GM12878 (cell line): Measurements from ENCODE around the gene PPP1R1A. TPM values are rescaled to one million over a fixed set of nuclear protein-coding genes. Genes with fewer than 3 reads are reported as not detected.

ENCODE experiments used
- ATAC-seq: fragments of 200-7000 bp; cut with Tn5 transposase; 3 replicates; pipeline ENCODE4 v1.9.1; 2020; ENCODE audit warnings: mild to moderate bottlenecking, moderate library complexity
- BruUV-seq: library from RNA; stranded (reverse); fragments of 400-500 nt; replicated peaks from 2 replicates; lab custom pipeline; 2021; lab: Mats Ljungman, UMichigan
- CTCF ChIA-PET: fragments of 300-600 bp; sonication (Branson Sonifier 250); formaldehyde crosslinking; extraction: SDS; loops from one replicate; lab custom pipeline; 2021; ENCODE audit warnings: inconsistent platforms; lab: Yijun Ruan, JAX
- POLR2A ChIA-PET: fragments of 350-600 bp; formaldehyde crosslinking; extraction: SDS; loops from one replicate; lab custom pipeline; 2021; ENCODE audit warnings: inconsistent platforms; lab: Charles Lee
- RAD21 ChIA-PET: fragments of 300-600 bp; sonication (Branson Sonifier 250); formaldehyde crosslinking; loops from one replicate; lab custom pipeline; 2023; ENCODE audit warnings: antibody characterized with exemption; ENCODE audit not compliant: unreplicated experiment; lab: Charles Lee
- SMC1A ChIA-PET: fragments of 300-600 bp; sonication (Branson Sonifier 250); formaldehyde crosslinking; loops from one replicate; lab custom pipeline; 2023; ENCODE audit not compliant: unreplicated experiment, uncharacterized antibody; lab: Charles Lee
- DNase-seq: peaks from one replicate; pipeline ENCODE4 v3.0.0-alpha.2; 2011; ENCODE audit warnings: low read depth, low spot score
- FAIRE-seq: peaks from 3 replicates; lab custom pipeline; 2011; peaks lifted over from hg19 to GRCh38; lab: Jason Lieb, UNC
- H2AFZ ChIP-seq: 2 replicates; pipeline ENCODE4 v1.6.0; 2011; ENCODE audit warnings: low read depth, low read length, control low read depth; ENCODE audit not compliant: control insufficient read depth
- H3K27ac ChIP-seq: 2 replicates; pipeline ENCODE4 v1.5.1; 2011; ENCODE audit warnings: control low read depth; ENCODE audit not compliant: control insufficient read depth, insufficient read depth
- H3K27me3 ChIP-seq, 2 experiments: replicated peaks in 1 of 2; 2 replicates each; pipeline versions ENCODE4 v1.6.0 to v1.6.1; 2011; ENCODE audit warnings: low read length in 1 of 2; ENCODE audit not compliant: control insufficient read depth in 2 of 2, insufficient read depth in 2 of 2
- H3K36me3 ChIP-seq, 2 experiments: 2 replicates each; pipeline ENCODE4 v1.5.1; 2011; ENCODE audit warnings: low read length in 1 of 2; ENCODE audit not compliant: control insufficient read depth in 2 of 2, insufficient read depth in 2 of 2
- H3K4me1 ChIP-seq: 2 replicates; pipeline ENCODE4 v1.6.1; 2011; ENCODE audit warnings: mild to moderate bottlenecking, low read length, moderate library complexity, mixed read lengths; ENCODE audit not compliant: control insufficient read depth, insufficient read depth
- H3K4me2 ChIP-seq: 2 replicates; pipeline ENCODE4 v1.6.0; 2011; ENCODE audit warnings: control low read depth; ENCODE audit not compliant: control insufficient read depth, insufficient read depth
- H3K4me3 ChIP-seq: fragments of 200-600 bp; sonication (generic); 2 replicates; pipeline ENCODE4 v1.5.1; 2016
- H3K79me2 ChIP-seq: 2 replicates; pipeline ENCODE4 v1.6.0; 2011; ENCODE audit warnings: low read length; ENCODE audit not compliant: control insufficient read depth, insufficient read depth
- H3K9ac ChIP-seq: 2 replicates; pipeline ENCODE4 v1.8.0; 2011; ENCODE audit warnings: low read length, control low read depth, mixed read lengths; ENCODE audit not compliant: control insufficient read depth, insufficient read depth
- H3K9me3 ChIP-seq: replicated peaks from 3 replicates; pipeline ENCODE4 v1.5.1; 2011; ENCODE audit warnings: mild to moderate bottlenecking, low read length; ENCODE audit not compliant: control insufficient read depth, insufficient read depth
- H4K20me1 ChIP-seq: 2 replicates; pipeline ENCODE4 v1.6.0; 2011; ENCODE audit not compliant: control insufficient read depth, insufficient read depth
- BCL3 ChIP-seq: IDR thresholded peaks from 2 replicates; pipeline ENCODE4 v1.6.1; 2011; ENCODE audit warnings: borderline replicate concordance, low read depth, mild to moderate bottlenecking, moderate library complexity, low read length; ENCODE audit not compliant: insufficient read depth, poor library complexity, severe bottlenecking
- EZH2 ChIP-seq: IDR thresholded peaks from 2 replicates; pipeline ENCODE4 v1.6.1; 2012; ENCODE audit warnings: low read depth, mild to moderate bottlenecking, control low read depth, inconsistent platforms, low read length, borderline replicate concordance; ENCODE audit not compliant: control insufficient read depth
- IKZF2 ChIP-seq, 2 experiments: fragments of 450-650 bp; IDR thresholded peaks; 2 replicates each; pipeline ENCODE4 v1.6.1; 2017; ENCODE audit warnings: mild to moderate bottlenecking in 2 of 2, moderate library complexity in 2 of 2
- MYB ChIP-seq: fragments of 150-350 bp; IDR thresholded peaks from 2 replicates; pipeline ENCODE4 v1.6.1; 2014; ENCODE audit warnings: mild to moderate bottlenecking, low read depth, low read length, borderline replicate concordance
- WGBS: methylation state at CpG from one replicate; pipeline ENCODE4 v1.1.6; 2016; ENCODE audit warnings: low lambda C conversion rate; ENCODE audit not compliant: insufficient replicate concordance, insufficient coverage; ENCODE audit errors: missing lambda C conversion rate; 5-methylcytosine and 5-hydroxymethylcytosine counted together
- in situ Hi-C: fragments of 300-500 bp; cut with MboI; formaldehyde crosslinking; loops from 9 replicates; pipeline ENCODE4 v1.14.3; 2018; ENCODE audit warnings: mixed read lengths
- intact Hi-C: fragments of 100-400 bp; cut with micrococcal nuclease; formaldehyde crosslinking; loops from one replicate; pipeline ENCODE4 v1.14.2; 2022; ENCODE audit not compliant: unreplicated experiment
- polyA plus RNA-seq, 11 experiments: library from polyadenylated mRNA; depleted of rRNA in 4 of 11; unstranded in 6 of 11; stranded (reverse) in 5 of 11; fragments of >200 nt; fragmentation: Nextera tagmentation in 4 of 11; fragmentation: Illumina TruSeq in 1 of 11; extraction: Ambion mirVana in 4 of 11; extraction: Trizol in 1 of 11; gene quantifications; 1 replicate in 1 of 11; 2 replicates in 10 of 11; pipeline versions ENCODE4 v1.2.1 to v1.2.3, GENCODE V29; 2011 to 2016; ENCODE audit warnings: inconsistent platforms in 2 of 11, missing spikeins in 2 of 11, low read depth in 1 of 11
- total RNA-seq, 4 experiments: library from RNA; depleted of rRNA in 3 of 4; stranded (reverse); fragments of >200 nt in 3 of 4; fragmentation: Illumina TruSeq in 1 of 4; extraction: Trizol in 1 of 4; gene quantifications; 2 replicates each; pipeline versions ENCODE4 v1.2.1 to v1.2.3, GENCODE V29; 2013 to 2021
- TF ChIP-seq, protein P1 (sequence below): fragments of 450-650 bp; IDR thresholded peaks from 2 replicates; pipeline ENCODE4 v1.6.1; 2018; ENCODE audit warnings: borderline replicate concordance, mild to moderate bottlenecking; ENCODE audit not compliant: partially characterized antibody

Gene PPP1R1A
- total and polyA plus RNA-seq, 10 of the 15 experiments (the other 5 are each of a cell fraction or from before 2014, with no cell fraction given), result 0.03 to 0.08 (median 0.07) TPM; not detected in 7

- H2AFZ ChIP-seq, result no peak overlapping the region
- DNase-seq (no peak), FAIRE-seq (no peak), ATAC-seq (no peak)
- RAD21 ChIA-PET, result no interaction called here
- intact Hi-C loops (loop anchor here (5.0 kb wide), 1 partner anchor 353 kb away; no protein-coding TSS in a partner anchor), in situ Hi-C loops (no loop called here)
- POLR2A ChIA-PET, result interaction anchor here (0.7 kb wide), 1 partner anchor 271 kb away, joined by 5 read pairs; no protein-coding TSS in a partner anchor
- H3K27me3 ChIP-seq, result peaks cover 0 to 1% of the 10 kb centered on the region in 2 experiments; a peak in 2 of 4 replicates
- no peaks in the 10 kb centered on the region for H3K36me3 ChIP-seq
- SMC1A ChIA-PET, result interaction anchor here (1.4 kb wide), 1 partner anchor 97 kb away, joined by 3 read pairs; no protein-coding TSS in a partner anchor
- TF ChIP-seq MYB (no peak), EZH2 (no peak), IKZF2 (IDR thresholded peaks at IDR 0.05) (no peak), BCL3 (no peak)
- TF ChIP-seq, protein P1, sequence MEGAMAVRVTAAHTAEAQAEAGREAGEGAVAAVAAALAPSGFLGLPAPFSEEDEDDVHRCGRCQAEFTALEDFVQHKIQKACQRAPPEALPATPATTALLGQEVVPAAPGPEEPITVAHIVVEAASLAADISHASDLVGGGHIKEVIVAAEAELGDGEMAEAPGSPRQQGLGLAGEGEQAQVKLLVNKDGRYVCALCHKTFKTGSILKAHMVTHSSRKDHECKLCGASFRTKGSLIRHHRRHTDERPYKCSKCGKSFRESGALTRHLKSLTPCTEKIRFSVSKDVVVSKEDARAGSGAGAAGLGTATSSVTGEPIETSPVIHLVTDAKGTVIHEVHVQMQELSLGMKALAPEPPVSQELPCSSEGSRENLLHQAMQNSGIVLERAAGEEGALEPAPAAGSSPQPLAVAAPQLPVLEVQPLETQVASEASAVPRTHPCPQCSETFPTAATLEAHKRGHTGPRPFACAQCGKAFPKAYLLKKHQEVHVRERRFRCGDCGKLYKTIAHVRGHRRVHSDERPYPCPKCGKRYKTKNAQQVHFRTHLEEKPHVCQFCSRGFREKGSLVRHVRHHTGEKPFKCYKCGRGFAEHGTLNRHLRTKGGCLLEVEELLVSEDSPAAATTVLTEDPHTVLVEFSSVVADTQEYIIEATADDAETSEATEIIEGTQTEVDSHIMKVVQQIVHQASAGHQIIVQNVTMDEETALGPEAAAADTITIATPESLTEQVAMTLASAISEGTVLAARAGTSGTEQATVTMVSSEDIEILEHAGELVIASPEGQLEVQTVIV, result no peak
- H3K27ac ChIP-seq, result no peak overlapping the region
- no TSS peak for BruUV-seq
- no peak overlapping the region for H3K4me3 ChIP-seq
- H3K9me3 ChIP-seq, result no peaks in the 10 kb centered on the region
- H3K4me2 ChIP-seq, result no peak overlapping the region
- no peaks in the 10 kb centered on the region for H4K20me1 ChIP-seq
- WGBS, result 50% methylated on average over 4 of the region's 4 CpGs
- no peaks in the 10 kb centered on the region for H3K4me1 ChIP-seq
- H3K79me2 ChIP-seq, result no peaks in the 10 kb centered on the region
- no peak overlapping the region for H3K9ac ChIP-seq
- CTCF ChIA-PET, result interaction anchor here (0.8 to 6.3 kb wide), 7 partner anchors 8 to 468 kb away, joined by 3 to 45 read pairs (median 5); no protein-coding TSS in a partner anchor
Observed at GRCh38 chr12:54604436-54604835, 16.0 kb upstream of the PPP1R1A start.
